Sciatic nerve (tissue), 2 donors: ENCODE measurements around the gene NDFIP1. TPM values are rescaled to one million over a fixed set of nuclear protein-coding genes. Genes with fewer than 3 reads are reported as not detected.
"Not testable (repeated sequence)": the region's sequence is repeated elsewhere in the genome, so short reads cannot be mapped to it uniquely, and the experiment has no call there.

ENCODE experiments used
- ATAC-seq: fragments of 200-7000 bp; cut with Tn5 transposase; one replicate; pipeline ENCODE4 v1.9.1; 2020; ENCODE audit warnings: mild to moderate bottlenecking, moderate library complexity
- DNase-seq: peaks from one replicate; pipeline ENCODE4 v3.0.0-alpha.2; 2020; ENCODE audit warnings: low spot score
- intact Hi-C: fragments of 100-400 bp; cut with DNase I; formaldehyde crosslinking; loops from one replicate; pipeline ENCODE4 v1.14.2; 2022
- total RNA-seq: library from RNA; stranded (reverse); fragmentation: NEBNext Ultra II Directional; extraction: Animal tissue kit (Norgen Biotek cat#: 25700); gene quantifications from one replicate; pipeline ENCODE4 v1.2.1, GENCODE V29; 2021
- donor health status: DM: no; HTN: no; CAD: no.
- donor health status: DM: no; HTN: no; CAD: no.

Gene NDFIP1
- total RNA-seq, 1 donor from 2014 or later: 86.5 TPM

DNA sequence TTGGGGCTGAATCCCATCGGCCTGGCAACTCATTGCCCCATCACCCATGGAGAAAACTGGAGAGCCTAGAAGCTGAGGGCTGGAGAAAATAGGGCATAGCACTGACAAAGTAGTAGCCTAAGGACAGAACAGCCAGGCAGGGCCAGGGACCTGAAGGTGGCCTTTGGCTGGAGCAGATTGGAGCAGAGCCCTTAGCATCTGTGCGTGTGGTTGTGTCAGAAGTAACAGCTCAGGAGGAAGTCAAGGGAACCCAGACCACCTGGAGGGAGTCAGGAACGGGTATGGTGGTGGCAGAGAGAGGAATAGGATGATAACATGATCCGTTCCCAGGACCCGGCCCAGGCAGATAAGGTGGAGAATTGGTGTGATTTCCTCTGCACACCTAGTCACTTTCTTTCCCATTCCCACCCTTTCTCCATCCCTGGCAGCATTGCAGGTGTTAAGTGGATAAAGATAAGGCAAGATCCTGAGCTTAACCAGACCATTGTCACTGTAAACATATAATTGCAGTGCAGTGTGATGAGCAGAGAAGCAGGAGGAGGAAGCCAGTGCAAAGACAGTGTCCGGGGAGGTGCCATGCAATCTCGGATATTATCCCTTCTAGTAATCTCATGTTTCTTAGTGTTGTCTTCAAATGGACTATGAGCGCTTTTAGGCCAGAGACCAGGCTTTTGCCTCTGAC, 67.0 kb downstream of the NDFIP1 start:
- no peak for DNase-seq
- intact Hi-C loops: no loop called here
- no peak for ATAC-seq

DNA sequence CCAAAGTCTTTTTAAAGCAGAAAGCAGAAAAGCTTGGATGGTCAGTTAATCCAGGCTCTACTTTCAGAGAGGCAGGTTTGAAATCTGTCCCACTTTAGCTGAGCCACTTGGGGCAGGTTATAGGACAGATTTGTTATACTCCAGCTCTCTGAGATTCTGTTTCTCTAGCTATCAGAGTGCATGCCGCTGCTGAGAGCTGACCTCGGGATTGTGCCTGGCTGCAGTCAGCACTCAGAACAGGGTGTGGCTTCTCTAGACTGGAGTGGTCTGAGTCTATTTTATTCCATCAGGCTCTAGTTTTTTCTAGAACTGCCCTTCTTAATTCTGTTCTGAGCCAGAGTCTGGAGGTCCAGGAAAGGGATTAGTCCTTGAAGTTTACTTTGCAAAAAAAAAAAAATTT, 67.7 kb downstream of the NDFIP1 start:
- no peak for ATAC-seq
- intact Hi-C loops: no loop called here
- DNase-seq: no peak

DNA sequence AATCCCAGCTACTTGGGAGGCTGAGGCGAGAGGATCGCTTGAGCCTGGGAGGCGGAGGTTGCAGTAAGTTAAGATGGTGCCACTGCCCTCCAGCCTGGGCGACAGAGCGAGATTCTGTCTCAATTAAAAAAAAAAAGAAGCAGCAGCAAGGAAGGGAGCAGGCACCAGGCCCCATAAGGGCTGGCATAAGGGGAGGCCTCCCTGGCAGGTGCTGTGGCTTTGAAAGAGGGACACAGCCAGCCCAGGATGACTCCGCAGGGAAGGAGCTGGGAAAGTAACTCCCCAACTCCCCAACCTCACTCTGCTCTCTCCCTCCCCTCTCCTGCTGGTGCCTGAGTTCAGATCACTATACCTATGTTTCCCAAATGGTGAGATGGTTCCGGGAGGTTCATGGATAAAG, 70.1 kb downstream of the NDFIP1 start:
- intact Hi-C loops: no loop called here
- no peak for ATAC-seq
- DNase-seq: no peak

DNA sequence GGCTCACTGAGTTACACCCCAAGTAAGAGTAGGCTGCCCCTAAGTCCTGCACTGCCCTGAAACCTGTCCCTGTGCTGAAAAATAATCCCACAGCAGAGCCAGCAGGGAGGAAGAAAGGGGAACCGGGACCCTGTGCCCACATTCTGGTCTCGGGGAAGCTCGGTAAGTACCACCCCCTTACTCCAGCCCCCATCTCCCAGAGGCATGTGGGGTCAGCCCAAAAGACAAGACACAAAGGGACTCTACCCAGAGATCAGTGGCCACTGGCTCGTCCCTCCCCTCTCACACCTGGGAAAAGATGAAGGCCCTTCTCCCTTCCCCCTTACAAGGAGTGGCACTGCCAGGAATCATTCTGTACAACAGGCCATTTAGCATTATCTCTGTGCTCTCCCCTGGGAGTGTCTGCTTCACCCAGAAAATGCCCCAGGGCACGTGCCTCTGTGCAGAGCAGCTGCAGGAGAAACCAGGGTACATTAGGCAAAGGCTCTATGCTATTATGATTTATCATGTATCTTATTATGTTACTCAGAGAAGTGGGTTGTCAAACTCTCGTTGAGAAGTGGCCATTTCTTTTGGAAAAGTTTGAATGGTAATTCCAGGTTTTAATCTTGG, 71.3 kb downstream of the NDFIP1 start:
- DNase-seq (no peak), ATAC-seq (no peak)
- intact Hi-C loops: loop anchor here (10.0 kb wide), 1 partner anchor 135 kb away; no protein-coding TSS in a partner anchor

DNA sequence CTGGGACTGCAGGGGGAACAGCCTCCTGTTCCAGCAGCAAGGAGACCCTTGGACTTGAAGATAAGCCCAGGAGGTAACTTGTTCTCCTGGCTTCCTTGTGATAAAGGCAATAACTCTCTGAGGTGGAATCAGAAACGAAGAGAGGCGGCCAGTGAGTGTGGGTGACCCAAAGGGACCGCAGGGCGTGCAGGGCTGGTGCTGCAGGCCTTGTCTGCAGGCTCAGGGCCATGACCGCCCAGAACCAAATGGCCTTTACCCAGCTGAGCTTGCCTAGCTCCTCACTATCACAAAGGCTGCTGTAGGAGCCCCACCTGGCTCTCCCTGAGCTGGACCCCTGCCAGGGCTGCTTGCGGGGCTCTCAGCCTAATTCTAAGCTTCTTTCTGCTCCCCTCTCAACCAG, 72.5 kb downstream of the NDFIP1 start:
- intact Hi-C loops: loop anchor here (10.0 kb wide), 1 partner anchor 134 kb away; no protein-coding TSS in a partner anchor
- DNase-seq: no peak
- ATAC-seq: no peak

DNA sequence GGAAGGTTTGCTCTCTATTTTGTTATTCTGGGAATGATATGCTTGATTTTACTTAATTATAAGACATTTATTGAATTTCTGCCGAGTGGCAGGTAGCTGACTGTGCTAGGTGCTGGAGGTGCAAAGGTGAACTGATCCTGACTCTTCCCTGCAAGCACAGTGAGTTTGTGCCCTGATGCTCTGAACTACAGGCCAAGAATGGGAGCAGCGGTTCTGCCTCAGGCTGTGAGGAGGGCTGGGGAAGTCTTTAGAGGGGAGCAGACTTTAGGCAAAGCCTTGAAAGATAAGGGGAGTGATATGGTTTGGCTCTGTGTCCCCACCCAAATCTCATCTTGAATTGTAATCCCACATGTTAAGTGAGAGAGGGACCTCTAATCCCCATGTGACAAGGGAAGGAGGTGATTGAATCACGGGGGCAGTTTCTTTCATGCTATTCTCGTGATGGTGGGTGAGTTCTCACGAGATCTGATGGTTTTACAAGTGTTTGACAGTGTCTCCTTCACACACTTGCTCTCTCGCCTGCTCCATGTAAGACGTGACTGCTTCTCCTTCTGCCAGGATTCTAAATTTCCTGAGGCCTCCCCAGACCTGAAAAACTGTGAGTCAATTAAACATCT, 73.1 kb downstream of the NDFIP1 start:
- intact Hi-C loops: loop anchor here (10.0 kb wide), 1 partner anchor 133 kb away; no protein-coding TSS in a partner anchor
- ATAC-seq (no peak), DNase-seq (no peak)

DNA sequence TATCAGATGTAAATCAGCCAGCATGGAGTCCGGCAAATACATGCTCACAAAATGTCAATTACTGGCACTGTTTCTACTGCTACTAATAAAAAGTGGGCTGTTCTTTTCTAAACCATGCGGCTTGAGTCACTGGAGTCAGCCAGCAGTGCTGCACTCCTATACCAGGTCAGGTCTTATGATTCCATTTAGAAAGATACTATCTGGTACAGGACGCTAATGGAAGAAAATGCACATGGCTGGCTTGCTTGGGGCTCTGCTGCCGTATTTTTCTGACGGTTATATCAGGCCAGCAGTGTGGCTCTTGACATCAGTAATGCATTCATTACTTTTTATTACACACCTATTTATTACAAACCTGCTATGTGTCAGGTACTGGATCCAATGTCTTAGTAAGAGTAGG, 74.3 kb downstream of the NDFIP1 start:
- intact Hi-C loops: loop anchor here (10.0 kb wide), 1 partner anchor 132 kb away; no protein-coding TSS in a partner anchor
- DNase-seq (no peak), ATAC-seq (no peak)

DNA sequence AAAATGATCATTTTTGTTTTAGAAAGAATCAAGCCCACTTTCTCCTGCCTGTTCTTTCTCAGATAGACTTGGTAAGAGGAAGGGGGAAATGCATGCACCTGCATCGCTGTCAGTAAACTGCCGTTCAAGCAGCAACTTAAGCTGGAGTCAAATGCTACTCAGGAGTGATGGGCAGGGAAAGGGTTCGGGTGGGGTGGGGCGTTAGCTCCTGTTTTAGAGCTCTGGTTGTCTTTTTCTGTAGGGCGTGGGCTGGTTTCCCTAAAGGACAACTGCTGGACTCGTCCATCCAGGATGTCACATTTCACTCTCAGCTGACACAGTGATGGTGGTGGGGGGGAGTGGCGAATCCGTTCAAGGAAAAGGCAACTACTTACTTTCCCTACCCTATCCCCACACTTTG, 75.0 kb downstream of the NDFIP1 start:
- intact Hi-C loops: loop anchor here (10.0 kb wide), 1 partner anchor 131 kb away; no protein-coding TSS in a partner anchor
- DNase-seq (no peak), ATAC-seq (no peak)

DNA sequence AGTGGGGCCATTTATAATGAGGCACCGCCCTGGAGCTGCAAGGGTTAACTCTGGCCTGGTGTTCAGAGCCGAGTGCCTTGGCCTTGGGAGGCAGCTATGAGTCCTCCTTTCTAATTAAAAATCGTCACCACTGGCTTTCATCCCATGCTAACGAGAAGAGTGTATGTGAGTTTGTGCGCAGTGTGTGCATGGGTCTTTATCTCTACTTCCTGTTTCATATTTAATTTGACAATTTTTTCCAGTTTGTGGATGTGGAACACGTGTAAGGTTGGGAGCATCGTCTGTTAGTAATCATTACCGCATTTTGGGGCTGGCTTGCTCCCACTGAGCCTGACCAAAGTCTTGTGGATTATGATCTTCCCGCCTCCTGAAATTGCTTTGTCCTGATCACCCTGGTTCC, 76.4 kb downstream of the NDFIP1 start:
- ATAC-seq (peak; percentile 60), DNase-seq (no peak)
- intact Hi-C loops: loop anchor here (10.0 kb wide), 1 partner anchor 130 kb away; no protein-coding TSS in a partner anchor

DNA sequence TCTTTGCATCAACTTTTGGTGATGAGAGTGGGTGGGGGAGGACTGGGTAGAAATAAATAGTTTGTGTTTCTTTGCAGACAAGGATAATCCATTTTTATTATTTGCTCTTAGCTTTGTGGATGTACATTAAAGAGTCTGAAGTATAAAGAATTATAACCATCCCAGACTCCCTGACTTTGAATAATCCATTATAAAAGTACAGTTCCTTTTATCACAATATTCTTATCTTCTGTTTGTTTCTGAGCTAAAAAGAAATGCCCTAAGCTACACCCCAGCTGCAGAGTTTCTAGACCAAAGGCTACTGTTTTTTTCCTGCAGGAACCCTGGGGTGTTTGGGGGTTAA, 77.9 kb downstream of the NDFIP1 start:
- no peak for DNase-seq
- ATAC-seq: no peak
- intact Hi-C loops: loop anchor here (10.0 kb wide), 1 partner anchor 128 kb away; no protein-coding TSS in a partner anchor

DNA sequence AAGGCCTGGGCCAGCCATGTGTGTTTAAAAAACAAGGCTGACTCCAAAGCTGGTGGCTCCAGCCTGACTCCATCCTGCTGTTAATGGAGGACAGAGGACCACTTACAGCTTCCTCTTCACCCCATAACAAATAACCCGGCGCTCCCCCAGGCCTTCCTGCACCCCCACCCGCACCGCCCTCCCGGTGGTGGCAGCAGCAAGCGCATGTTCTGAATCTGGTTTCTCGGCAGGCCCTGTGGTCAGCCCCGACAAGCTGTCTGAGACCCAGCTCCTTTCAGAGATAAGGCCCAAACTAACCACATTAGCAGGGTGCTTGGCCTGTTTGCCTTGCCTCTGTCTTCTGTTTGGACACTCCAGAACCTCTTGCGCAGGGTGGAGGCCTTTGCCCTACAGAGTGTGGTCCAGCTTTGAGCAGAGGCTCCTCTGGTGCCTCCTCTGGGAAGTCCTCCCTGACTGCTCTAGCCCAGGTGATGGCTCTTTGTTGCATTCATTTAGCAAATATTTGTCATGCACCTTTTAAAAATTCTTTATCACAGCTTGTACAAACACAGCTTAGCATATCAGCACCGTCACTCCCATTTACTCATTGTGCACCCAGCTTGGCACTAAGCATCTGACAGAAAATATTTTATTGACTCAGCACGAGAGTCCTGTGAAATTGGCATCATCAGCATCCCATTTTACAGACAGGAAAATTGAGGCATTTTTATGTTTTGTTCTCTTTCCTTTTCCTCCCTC, 78.4 kb downstream of the NDFIP1 start:
- intact Hi-C loops: loop anchor here (10.0 kb wide), 1 partner anchor 128 kb away; no protein-coding TSS in a partner anchor
- DNase-seq (no peak), ATAC-seq (no peak)

DNA sequence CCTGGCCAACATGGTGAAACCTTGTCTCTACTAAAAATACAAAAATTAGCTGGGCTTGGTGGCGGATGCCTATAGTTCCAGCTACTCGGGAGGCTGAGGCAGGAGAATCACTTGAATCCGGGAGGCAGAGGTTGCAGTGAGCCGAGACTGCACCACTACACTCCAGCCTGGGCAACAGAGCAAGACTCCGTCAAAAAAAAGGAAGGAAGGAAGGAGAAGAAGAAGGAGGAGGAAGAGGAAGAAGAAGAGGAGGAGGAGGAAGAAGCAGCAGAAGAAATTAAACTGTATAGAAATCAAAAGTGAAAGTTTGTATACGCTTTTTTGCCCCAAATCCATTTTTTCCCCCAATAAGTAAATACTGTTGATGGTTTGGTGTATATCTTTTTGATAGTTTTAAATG, 80.1 kb downstream of the NDFIP1 start:
- ATAC-seq, DNase-seq: not testable (repeated sequence)
- intact Hi-C loops: loop anchor here (10.0 kb wide), 1 partner anchor 126 kb away; no protein-coding TSS in a partner anchor

DNA sequence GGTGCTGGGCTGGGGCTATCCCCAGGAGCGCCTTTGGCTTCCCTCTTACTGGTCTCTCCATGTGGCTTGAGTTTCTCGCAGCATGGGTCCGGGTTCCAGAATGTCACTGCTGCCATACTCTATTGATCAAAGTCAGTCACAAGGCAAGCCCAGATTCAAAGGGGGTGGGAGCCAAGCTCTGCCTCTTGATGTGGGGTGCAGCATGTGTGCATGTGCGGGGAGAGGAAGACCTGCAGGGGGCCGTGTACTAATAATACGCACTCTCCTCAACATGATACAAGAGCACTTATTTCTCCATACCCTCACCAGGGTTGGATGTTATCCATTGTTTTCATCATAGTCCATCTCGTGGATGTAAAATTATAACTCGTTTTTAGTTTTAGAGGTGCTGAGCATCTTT, 81.2 kb downstream of the NDFIP1 start:
- ATAC-seq: no peak
- no peak for DNase-seq
- intact Hi-C loops: loop anchor here (10.0 kb wide), 1 partner anchor 125 kb away; no protein-coding TSS in a partner anchor

DNA sequence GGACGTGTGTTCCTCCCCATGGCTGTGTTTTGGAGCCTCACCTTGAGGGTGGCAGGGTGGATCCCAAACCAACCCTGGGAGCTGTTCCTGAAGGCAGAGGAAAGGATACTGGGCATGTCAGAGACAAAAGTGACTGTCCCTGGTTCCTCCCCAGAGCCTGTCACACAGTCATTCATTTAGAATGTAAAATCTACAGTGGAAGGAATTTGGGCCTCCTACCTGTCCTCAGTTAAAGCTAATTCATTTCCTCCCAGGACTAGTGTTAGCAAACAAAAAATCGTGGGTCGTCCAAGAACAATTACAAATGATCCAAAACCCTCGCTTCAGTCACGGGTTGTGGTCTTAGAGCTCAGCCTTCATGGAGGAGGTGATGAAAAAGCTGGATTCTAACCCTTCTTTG, 83.2 kb downstream of the NDFIP1 start:
- DNase-seq: no peak
- no peak for ATAC-seq
- intact Hi-C loops: no loop called here

DNA sequence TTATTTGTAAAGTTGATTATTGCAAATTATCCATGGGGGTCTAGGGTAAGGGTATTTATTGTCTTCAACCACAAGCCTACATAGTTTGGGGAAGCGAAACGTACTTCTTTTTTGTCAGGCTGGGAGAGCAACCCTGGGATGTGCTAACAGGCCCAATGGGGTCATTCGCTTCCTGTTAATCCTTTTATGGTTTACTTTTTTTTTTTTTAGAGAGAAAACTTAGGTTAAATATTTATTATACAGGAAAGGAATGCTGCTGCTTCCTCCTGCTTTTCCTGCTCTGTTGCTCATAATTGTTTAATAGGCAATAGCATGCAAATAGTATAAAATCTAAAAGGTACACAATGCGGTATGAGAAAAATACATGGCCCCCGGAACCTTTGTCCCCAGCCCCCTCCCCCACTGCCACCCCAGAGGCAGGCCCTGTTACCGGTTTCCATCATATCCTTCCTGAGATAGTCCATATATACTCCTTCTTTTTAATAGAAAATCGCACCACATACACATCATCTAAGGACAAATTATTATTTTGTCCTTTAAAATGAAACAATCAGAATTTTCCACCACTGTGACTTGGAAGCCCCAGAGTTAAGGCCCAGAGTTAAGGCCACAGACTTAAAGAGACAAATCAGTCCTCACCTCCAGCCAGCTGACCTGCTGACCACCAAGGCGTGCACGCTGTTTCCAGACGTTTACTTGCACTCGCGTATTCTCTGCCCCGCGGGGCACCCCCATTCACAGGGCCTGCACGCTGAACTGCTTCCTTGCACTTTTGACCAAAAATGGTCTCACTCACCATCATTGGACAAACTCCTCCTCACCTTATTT, 83.9 kb downstream of the NDFIP1 start:
- DNase-seq (no peak), ATAC-seq (no peak)
- intact Hi-C loops: no loop called here

DNA sequence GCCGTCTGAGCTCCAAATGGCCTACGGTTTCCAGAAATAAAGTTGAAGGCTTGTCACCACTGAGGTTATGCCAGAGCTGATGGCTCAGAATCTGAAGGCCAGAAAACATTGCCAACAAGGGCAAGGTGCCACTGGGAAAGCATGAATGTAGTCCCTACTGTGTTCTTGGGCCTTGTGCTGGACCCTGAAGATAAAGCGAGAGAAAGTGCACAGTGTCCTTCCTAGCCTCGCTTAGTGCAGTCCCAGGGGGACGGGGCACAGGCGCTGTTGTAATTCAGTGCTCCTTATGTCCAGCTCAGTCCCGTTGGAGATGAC, 84.5 kb downstream of the NDFIP1 start:
- no peak for ATAC-seq
- intact Hi-C loops: no loop called here
- no peak for DNase-seq

DNA sequence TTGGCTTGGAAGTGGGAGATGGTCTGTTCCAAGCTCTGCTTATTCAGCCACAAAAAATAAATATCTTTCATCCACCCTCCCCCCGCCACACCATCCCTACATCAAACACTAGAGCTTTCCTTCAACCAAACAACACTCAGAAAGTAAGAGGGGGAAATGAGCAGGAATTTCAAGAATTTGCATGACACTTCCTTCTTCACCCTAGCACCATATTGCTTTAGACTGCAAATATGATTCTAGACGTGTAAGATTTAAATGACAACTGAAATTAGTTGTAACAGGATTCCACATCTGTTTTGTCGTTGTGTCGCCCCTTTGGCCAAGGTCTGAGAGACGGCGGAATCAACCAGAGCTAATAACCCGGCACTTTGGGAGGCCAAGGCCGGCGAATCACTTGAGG, 88.5 kb downstream of the NDFIP1 start:
- no peak for ATAC-seq
- DNase-seq: no peak
- intact Hi-C loops: no loop called here

DNA sequence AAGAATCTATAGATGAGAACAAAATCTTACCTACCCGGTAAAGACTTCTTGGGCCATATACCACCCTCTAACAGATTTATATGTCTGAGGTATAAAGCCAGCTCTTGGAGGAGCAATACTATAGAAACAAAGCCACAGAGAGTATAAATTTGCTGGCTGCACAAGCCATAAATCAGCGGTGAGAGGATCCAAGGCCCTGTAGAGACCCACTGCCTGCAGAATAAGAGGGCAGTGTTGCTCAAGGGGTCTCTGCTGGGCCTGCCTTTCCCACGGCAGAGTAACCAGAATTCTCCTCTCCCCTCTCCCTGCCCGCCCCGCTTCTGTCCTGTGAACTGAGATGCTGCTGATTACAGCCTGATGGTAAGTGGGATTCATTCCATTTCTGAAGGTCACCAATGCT, 89.2 kb downstream of the NDFIP1 start:
- ATAC-seq (no peak), DNase-seq (no peak)
- intact Hi-C loops: no loop called here

DNA sequence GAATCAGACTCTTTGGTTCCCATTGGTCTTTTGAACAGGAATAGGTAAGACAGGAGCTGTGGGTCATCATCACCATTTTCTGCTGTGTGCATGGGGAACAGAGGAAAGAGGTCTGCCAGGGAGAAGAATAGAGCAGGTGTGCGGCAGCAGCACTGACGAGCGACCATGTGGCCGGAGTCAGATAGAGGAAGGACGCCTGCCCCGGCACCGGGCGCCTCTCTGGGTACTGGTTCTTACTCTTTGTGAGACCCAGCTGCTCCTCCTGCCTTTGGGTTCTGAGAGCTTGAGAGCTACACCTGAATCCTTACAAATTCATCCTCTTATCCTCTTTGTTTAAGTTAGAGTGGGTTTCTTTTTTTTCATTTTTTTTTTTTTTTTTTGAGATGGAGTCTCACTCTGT, 90.8 kb downstream of the NDFIP1 start:
- intact Hi-C loops: no loop called here
- DNase-seq (no peak), ATAC-seq (no peak)
